ENCODE measurements around the gene TBC1D2B. TPM values are rescaled to one million over a fixed set of nuclear protein-coding genes. Genes with fewer than 3 reads are reported as not detected.
A peak's percentile ranks its signal among the peaks of the same experiment; 100 is the strongest.

TBC1D2B gene
- total and polyA plus RNA-seq, 2 donors from 2014 or later: 8.5 to 41.6 TPM

DNA sequence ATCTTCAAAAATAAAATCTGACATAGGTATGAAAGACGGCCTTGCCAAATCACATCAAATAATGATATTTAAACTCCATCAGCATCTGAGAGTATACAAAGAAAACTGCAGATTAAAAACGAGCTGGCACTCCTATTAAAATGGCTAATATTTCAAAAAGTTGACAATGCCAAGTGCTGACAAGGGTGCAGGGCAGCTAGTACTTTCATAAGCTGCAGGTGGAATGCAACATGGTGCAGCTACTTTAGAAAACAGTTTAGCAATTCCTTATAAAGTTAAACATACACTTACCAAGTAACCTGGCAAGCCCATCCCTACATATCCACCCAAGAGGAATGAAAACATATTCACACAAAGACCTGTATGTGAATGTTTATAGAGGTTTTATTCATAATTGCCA is 23.0 kb downstream of the TBC1D2B start:
- Histone ChIP-seq H3K36me3 (ENCODE audit: control insufficient read depth in 2 of 3, insufficient read depth in 3 of 3, low read length in 3 of 3) (peaks cover 0 to 10% (median 2%) of the 10 kb centered on the region in 3 donors), H3K4me1 (ENCODE audit: control insufficient read depth in 2 of 3, insufficient read depth in 2 of 3, low read depth in 1 of 3, low read length in 3 of 3) (peaks cover 9 to 47% (median 44%) of the 10 kb centered on the region in 3 donors), H3K27ac (ENCODE audit: low read depth in 2 of 2, low read length in 2 of 2) (no peak overlapping the region), H3K9ac (ENCODE audit: low read length in 3 of 3) (no peak overlapping the region), H3K4me3 (ENCODE audit: low read length in 3 of 3) (no peak overlapping the region), H3K27me3 (ENCODE audit: control insufficient read depth, insufficient read depth, low read length) (no peaks in the 10 kb centered on the region), H3K9me3 (ENCODE audit: control insufficient read depth in 2 of 3, insufficient read depth in 1 of 3, low read length in 3 of 3) (no peaks in the 10 kb centered on the region)
- TF ChIP-seq, protein P1, sequence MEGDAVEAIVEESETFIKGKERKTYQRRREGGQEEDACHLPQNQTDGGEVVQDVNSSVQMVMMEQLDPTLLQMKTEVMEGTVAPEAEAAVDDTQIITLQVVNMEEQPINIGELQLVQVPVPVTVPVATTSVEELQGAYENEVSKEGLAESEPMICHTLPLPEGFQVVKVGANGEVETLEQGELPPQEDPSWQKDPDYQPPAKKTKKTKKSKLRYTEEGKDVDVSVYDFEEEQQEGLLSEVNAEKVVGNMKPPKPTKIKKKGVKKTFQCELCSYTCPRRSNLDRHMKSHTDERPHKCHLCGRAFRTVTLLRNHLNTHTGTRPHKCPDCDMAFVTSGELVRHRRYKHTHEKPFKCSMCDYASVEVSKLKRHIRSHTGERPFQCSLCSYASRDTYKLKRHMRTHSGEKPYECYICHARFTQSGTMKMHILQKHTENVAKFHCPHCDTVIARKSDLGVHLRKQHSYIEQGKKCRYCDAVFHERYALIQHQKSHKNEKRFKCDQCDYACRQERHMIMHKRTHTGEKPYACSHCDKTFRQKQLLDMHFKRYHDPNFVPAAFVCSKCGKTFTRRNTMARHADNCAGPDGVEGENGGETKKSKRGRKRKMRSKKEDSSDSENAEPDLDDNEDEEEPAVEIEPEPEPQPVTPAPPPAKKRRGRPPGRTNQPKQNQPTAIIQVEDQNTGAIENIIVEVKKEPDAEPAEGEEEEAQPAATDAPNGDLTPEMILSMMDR (IDR thresholded peaks at IDR 0.05; ENCODE audit: borderline replicate concordance, extremely low read depth, insufficient read depth): no peak
- FAIRE-seq (no peak), DNase-seq (no peak)
- intact Hi-C loops (cut with DNase I): no loop called here

DNA sequence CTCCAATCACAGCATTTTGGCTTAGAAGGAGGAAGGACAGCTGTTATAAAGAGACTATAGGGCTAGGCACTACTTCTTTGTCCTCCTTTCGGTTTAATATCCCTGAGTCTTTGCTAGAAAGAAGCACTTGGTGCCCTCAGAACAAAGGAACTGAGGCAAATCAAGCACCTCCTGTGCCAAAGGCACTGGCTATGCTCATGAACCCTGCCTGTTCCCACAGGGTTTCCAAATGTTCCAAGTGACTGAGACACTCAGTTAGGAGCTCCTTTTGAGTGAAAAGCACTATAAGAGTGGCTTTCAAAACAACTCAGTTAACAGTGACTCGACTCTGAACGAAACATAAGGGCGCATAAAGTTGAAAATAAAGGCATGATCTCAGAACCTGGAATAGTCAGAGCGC is 25.0 kb downstream of the TBC1D2B start:
- Histone ChIP-seq H3K27me3 (ENCODE audit: control insufficient read depth, insufficient read depth, low read length) (no peaks in the 10 kb centered on the region), H3K4me1 (ENCODE audit: control insufficient read depth in 2 of 3, insufficient read depth in 2 of 3, low read depth in 1 of 3, low read length in 3 of 3) (peaks cover 14 to 54% (median 48%) of the 10 kb centered on the region in 3 donors), H3K9ac (ENCODE audit: low read length in 3 of 3) (no peak overlapping the region), H3K36me3 (ENCODE audit: control insufficient read depth in 2 of 3, insufficient read depth in 3 of 3, low read length in 3 of 3) (peaks cover 0 to 10% (median 4%) of the 10 kb centered on the region in 3 donors), H3K9me3 (ENCODE audit: control insufficient read depth in 2 of 3, insufficient read depth in 1 of 3, low read length in 3 of 3) (no peaks in the 10 kb centered on the region), H3K4me3 (ENCODE audit: low read length in 3 of 3) (no peak overlapping the region), H3K27ac (ENCODE audit: low read depth in 2 of 2, low read length in 2 of 2) (peak overlapping the region in 1 of 2 donors; percentile 59)
- FAIRE-seq (no peak), DNase-seq (no peak)
- intact Hi-C loops (cut with DNase I): no loop called here
- TF ChIP-seq, protein P1 (IDR thresholded peaks at IDR 0.05; ENCODE audit: borderline replicate concordance, extremely low read depth, insufficient read depth): no peak

DNA sequence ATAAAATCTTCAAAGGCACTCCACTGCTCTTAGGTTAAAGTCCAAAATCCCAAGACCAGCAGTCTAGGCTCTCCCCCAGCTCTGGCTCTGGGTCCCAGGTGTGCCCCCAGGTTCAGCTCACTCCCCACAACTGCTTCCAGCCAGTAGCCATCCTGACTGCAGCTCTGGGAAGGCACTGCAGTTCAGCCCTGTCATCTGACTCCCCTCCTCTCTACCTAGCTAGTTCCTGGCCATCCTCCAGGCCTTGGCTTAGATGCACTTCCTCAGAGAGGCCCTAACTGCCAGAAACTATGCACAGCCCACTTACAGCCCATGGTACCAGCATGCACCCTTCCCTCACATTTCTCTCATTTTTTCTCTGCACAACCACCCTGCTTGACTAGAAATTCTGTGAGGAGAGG is 25.5 kb downstream of the TBC1D2B start:
- Histone ChIP-seq H3K9ac (ENCODE audit: low read length in 3 of 3) (no peak overlapping the region), H3K27ac (ENCODE audit: low read depth in 2 of 2, low read length in 2 of 2) (peak overlapping the region in 1 of 2 donors; percentile 59), H3K9me3 (ENCODE audit: control insufficient read depth in 2 of 3, insufficient read depth in 1 of 3, low read length in 3 of 3) (no peaks in the 10 kb centered on the region), H3K4me1 (ENCODE audit: control insufficient read depth in 2 of 3, insufficient read depth in 2 of 3, low read depth in 1 of 3, low read length in 3 of 3) (peaks cover 14 to 57% (median 45%) of the 10 kb centered on the region in 3 donors), H3K27me3 (ENCODE audit: control insufficient read depth, insufficient read depth, low read length) (no peaks in the 10 kb centered on the region), H3K36me3 (ENCODE audit: control insufficient read depth in 2 of 3, insufficient read depth in 3 of 3, low read length in 3 of 3) (peaks cover 0 to 10% (median 4%) of the 10 kb centered on the region in 3 donors), H3K4me3 (ENCODE audit: low read length in 3 of 3) (no peak overlapping the region)
- intact Hi-C loops (cut with DNase I): no loop called here
- TF ChIP-seq, protein P1 (IDR thresholded peaks at IDR 0.05; ENCODE audit: borderline replicate concordance, extremely low read depth, insufficient read depth): no peak
- no peak for FAIRE-seq
- DNase-seq: no peak

DNA sequence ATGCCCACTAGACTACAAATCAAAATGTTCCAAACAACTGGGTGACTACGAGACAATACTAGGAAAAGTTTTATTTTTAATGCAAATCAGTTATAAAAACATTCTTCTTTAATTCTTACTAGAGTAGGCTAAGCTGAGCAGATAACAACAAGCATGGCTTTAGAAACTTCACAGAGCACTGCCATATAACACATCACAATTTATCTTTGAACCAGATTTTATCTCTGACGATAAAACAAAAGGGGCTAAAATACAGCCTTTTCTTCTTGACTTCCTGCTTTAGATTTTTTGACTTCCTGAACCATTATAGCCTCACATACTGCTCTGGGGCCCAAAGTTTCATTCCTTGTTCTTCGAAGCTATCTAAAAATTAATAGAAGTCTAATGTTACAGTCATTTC is 25.9 kb downstream of the TBC1D2B start:
- H3K27ac ChIP-seq (ENCODE audit: low read depth in 2 of 2, low read length in 2 of 2): peak overlapping the region in 1 of 2 donors; percentile 51
- no peak overlapping the region for H3K4me3 ChIP-seq (ENCODE audit: low read length in 3 of 3)
- H3K27me3 ChIP-seq (ENCODE audit: control insufficient read depth, insufficient read depth, low read length): no peaks in the 10 kb centered on the region
- H3K36me3 ChIP-seq (ENCODE audit: control insufficient read depth in 2 of 3, insufficient read depth in 3 of 3, low read length in 3 of 3): peaks cover 0 to 10% (median 4%) of the 10 kb centered on the region in 3 donors
- FAIRE-seq: no peak
- H3K4me1 ChIP-seq (ENCODE audit: control insufficient read depth in 2 of 3, insufficient read depth in 2 of 3, low read depth in 1 of 3, low read length in 3 of 3): peaks cover 14 to 53% (median 41%) of the 10 kb centered on the region in 3 donors
- H3K9me3 ChIP-seq (ENCODE audit: control insufficient read depth in 2 of 3, insufficient read depth in 1 of 3, low read length in 3 of 3): no peaks in the 10 kb centered on the region
- intact Hi-C loops (cut with DNase I): no loop called here
- DNase-seq: no peak
- TF ChIP-seq, protein P1 (IDR thresholded peaks at IDR 0.05; ENCODE audit: borderline replicate concordance, extremely low read depth, insufficient read depth): no peak
- H3K9ac ChIP-seq (ENCODE audit: low read length in 3 of 3): no peak overlapping the region
